ENCODE measurements around the gene SGK2. TPM values are rescaled to one million over a fixed set of nuclear protein-coding genes. Genes with fewer than 3 reads are reported as not detected.
A peak's percentile ranks its signal among the peaks of the same experiment; 100 is the strongest.
"Not testable (repeated sequence)": the region's sequence is repeated elsewhere in the genome, so short reads cannot be mapped to it uniquely, and the experiment has no call there.

The SGK2 gene
- total and polyA plus RNA-seq, 4 experiments from 2014 or later = 0.70 to 1.6 TPM; not detected in 2

GRCh38 chr20:43607278-43607677 lies 48.5 kb downstream of the SGK2 start:
- CTCF ChIA-PET (ENCODE audit: partially characterized antibody); H3K27ac Mint-ChIP-seq; H3K4me3 ChIP-seq (ENCODE audit: low read length in 2 of 2); H3K9me3 Mint-ChIP-seq; H3K4me1 ChIP-seq (ENCODE audit: insufficient read depth, low read length); H3K9me3 ChIP-seq (ENCODE audit: control insufficient read depth in 1 of 2, low read length in 2 of 2); H3K36me3 ChIP-seq (ENCODE audit: insufficient read depth, low read length); H3K27me3 Mint-ChIP-seq; DNase-seq; intact Hi-C loops (cut with micrococcal nuclease); H3K4me1 Mint-ChIP-seq; H3K27me3 ChIP-seq (ENCODE audit: insufficient read depth, low read length); POLR2A ChIA-PET (ENCODE audit: partially characterized antibody); H3K4me3 Mint-ChIP-seq; H3K27ac ChIP-seq (ENCODE audit: low read depth, low read length): not testable (repeated sequence)
- peaks cover 22 to 26% of the 10 kb centered on the region in 2 donors for H3K36me3 Mint-ChIP-seq

GRCh38 chr20:43631598-43631997 lies 72.8 kb downstream of the SGK2 start:
- no peaks in the 10 kb centered on the region for H3K27me3 Mint-ChIP-seq
- POLR2A ChIA-PET (ENCODE audit: partially characterized antibody) = no interaction called here
- CTCF ChIA-PET (ENCODE audit: partially characterized antibody) = interaction anchor here (0.6 kb wide), 1 partner anchor 22 kb away, joined by 3 read pairs; no protein-coding TSS in a partner anchor

More at GRCh38 chr20:43631598-43631997, 72.8 kb downstream of the SGK2 start:
- Histone ChIP-seq H3K4me3 (ENCODE audit: low read length in 2 of 2) (no peak overlapping the region), H3K27ac (ENCODE audit: low read depth, low read length) (no peak overlapping the region), H3K4me1 (ENCODE audit: insufficient read depth, low read length) (no peaks in the 10 kb centered on the region), H3K27me3 (ENCODE audit: insufficient read depth, low read length) (no peaks in the 10 kb centered on the region), H3K36me3 (ENCODE audit: insufficient read depth, low read length) (peaks cover 2% of the 10 kb centered on the region), H3K9me3 (ENCODE audit: control insufficient read depth in 1 of 2, low read length in 2 of 2) (no peaks in the 10 kb centered on the region)
- peaks cover 40 to 46% of the 10 kb centered on the region in 2 donors for H3K36me3 Mint-ChIP-seq
- H3K4me1 Mint-ChIP-seq = no peaks in the 10 kb centered on the region
- H3K4me3 Mint-ChIP-seq = no peak overlapping the region
- DNase-seq = no peak
- intact Hi-C loops (cut with micrococcal nuclease) = no loop called here
- peak overlapping the region in 1 of 7 donors; percentile 79 for H3K27ac Mint-ChIP-seq
- H3K9me3 Mint-ChIP-seq = no peaks in the 10 kb centered on the region

Other genes with a start within 250 kb of the SGK2 start
- 100 to 1,000 TPM; 175 to 186 TPM for gene SRSF6, start 101.1 kb upstream of the SGK2 start, total RNA-seq
- gene SRSF6, start 101.1 kb upstream of the SGK2 start, polyA plus RNA-seq = 10 to 100 TPM; 30.6 to 47.1 TPM
- gene L3MBTL1, start 51.3 kb upstream of the SGK2 start, total RNA-seq = 10 to 100 TPM; 18.3 to 22.5 TPM
- 1 to 10 TPM; 1.3 to 1.4 TPM for gene L3MBTL1, start 51.3 kb upstream of the SGK2 start, polyA plus RNA-seq
- 10 to 100 TPM; 13.3 to 18.2 TPM for gene IFT52, start 31.9 kb downstream of the SGK2 start, total RNA-seq
- gene IFT52, start 31.9 kb downstream of the SGK2 start, polyA plus RNA-seq = 10 to 100 TPM; 27.4 to 30.6 TPM
- gene MYBL2, start 108.1 kb downstream of the SGK2 start, total RNA-seq = under 1 TPM in 1 of 2 experiments, not detected in 1; 0.11 TPM
- under 1 TPM in 1 of 2 donors, not detected in 1; 0.22 TPM for gene MYBL2, start 108.1 kb downstream of the SGK2 start, polyA plus RNA-seq
- not detected for gene GTSF1L, start 168.0 kb downstream of the SGK2 start, total RNA-seq
- gene GTSF1L, start 168.0 kb downstream of the SGK2 start, polyA plus RNA-seq = not detected

All from CD4-positive, alpha-beta memory T cell (primary cell).